ENCODE results near the gene TCF3. TPM values are rescaled to one million over a fixed set of nuclear protein-coding genes. Genes with fewer than 3 reads are reported as not detected.
A peak's percentile ranks its signal among the peaks of the same experiment; 100 is the strongest.

Gene TCF3
- total RNA-seq, 4 donors from 2014 or later, result 23.4 to 299 (median 37.3) TPM

DNA sequence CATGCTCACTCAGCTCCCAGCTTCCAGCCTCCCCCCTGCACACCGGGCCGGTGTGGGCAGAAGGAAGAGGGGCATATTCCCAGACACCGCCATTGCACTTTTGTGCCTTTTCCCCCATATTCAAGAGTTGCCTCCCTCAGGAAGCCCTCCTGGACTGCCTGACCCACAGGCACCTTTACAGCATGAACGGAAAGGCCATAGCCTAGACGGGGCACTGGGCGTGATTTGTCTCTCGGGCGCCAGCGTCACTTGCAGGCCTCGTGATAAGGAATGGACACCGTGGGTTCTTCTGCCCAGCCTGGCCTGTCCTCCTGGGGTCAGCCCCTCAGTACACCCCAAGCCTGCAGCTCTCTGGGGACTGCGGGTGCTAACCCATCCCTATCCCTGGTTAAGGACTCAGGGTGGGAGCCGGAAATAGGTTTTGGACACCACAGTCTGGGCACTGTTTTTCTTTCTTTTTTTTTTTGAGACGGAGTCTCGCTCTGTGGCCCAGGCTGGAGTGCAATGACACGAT lies 46.2 kb downstream of the TCF3 start:
- no peaks in the 10 kb centered on the region for H3K27me3 ChIP-seq
- WGBS, 2 donors, result 14 to 15% methylated on average over 16 of the region's 16 CpGs

DNA sequence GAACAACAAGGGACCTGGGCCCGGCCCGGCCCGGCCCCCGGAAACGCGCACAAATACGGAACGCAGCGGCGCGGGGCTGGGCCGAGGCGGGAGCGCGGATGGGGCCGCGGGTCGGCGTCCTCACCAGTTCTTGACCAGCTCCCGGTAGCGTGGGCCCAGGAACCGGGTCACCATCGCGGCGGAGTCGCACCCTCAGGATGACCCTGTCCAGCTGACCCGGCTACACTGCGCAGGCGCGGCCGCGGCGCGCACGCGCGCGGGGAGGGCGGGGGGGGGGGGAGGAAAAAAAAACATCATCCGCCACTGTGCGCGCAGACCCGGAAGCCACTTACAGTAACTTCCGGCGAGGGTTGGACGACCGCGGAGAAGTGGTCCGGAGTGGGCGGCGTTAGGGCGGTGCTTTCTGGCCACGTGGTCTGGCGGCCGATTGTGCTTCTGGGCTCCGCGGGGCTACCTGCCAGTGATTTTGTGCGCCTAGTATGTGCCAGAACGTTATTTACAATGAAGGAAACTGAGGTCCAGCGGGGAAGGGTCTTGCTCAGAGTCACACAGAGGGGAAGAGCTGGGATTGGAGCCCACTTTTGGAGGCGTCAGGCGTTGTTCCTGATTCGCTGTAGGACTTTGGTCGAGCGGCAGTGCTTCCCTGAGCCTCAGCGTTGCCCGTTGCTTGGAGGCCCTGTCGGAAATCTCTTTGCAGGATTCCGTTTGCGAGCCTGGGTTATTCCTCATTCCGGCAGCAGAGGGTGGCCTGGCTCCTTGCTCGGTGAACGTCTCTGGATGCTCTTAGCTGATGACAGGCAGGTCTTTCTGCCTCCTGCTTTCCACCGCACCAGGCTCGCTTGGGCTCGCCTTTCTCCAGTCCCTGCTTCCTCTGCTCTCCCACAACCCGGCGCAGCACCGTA lies 46.9 kb downstream of the TCF3 start, which contains the start of gene UQCR11:
Gene UQCR11 (minus strand): TSS at position 227 of the 902 bp plus-strand sequence. CDS start 53 bp downstream, at position 174.
- 0 to 1% methylated on average over 36 of the region's 79 CpGs for WGBS, 2 donors
- Histone ChIP-seq H3K9me3 (no peaks in the 10 kb centered on the region), H3K27ac (peak within 1 kb of the TSS; percentile 85 to 95 (median 94)), H3K27me3 (no peaks in the 10 kb centered on the region), H3K4me3 (peak within 1 kb of the TSS; percentile 89 to 100 (median 98)), H3K36me3 (peaks cover 0 to 30% (median 5%) of the 10 kb centered on the region in 3 donors), H3K4me1 (peaks cover 0 to 30% (median 20%) of the 10 kb centered on the region in 4 donors)
- DNase-seq (ENCODE audit: low spot score in 2 of 2), result peak; percentile 92 to 94
- TF ChIP-seq, protein P1, sequence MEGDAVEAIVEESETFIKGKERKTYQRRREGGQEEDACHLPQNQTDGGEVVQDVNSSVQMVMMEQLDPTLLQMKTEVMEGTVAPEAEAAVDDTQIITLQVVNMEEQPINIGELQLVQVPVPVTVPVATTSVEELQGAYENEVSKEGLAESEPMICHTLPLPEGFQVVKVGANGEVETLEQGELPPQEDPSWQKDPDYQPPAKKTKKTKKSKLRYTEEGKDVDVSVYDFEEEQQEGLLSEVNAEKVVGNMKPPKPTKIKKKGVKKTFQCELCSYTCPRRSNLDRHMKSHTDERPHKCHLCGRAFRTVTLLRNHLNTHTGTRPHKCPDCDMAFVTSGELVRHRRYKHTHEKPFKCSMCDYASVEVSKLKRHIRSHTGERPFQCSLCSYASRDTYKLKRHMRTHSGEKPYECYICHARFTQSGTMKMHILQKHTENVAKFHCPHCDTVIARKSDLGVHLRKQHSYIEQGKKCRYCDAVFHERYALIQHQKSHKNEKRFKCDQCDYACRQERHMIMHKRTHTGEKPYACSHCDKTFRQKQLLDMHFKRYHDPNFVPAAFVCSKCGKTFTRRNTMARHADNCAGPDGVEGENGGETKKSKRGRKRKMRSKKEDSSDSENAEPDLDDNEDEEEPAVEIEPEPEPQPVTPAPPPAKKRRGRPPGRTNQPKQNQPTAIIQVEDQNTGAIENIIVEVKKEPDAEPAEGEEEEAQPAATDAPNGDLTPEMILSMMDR (IDR thresholded peaks at IDR 0.05), result peak; percentile 33 to 83 (median 73)
- TF ChIP-seq POLR2A (IDR thresholded peaks at IDR 0.05) (peak in 1 of 2 donors; percentile 59), EP300 (IDR thresholded peaks at IDR 0.05) (peak; percentile 17 to 69)

More for the DNA sequence above, 46.2 kb downstream of the TCF3 start:
- H3K4me3 ChIP-seq, result peak overlapping the region; percentile 89 to 100 (median 98)
- DNase-seq (ENCODE audit: low spot score in 2 of 2), result no peak
- TF ChIP-seq, protein P1 (IDR thresholded peaks at IDR 0.05), result no peak
- no peak for TF ChIP-seq POLR2A (IDR thresholded peaks at IDR 0.05)
- no peak for TF ChIP-seq EP300 (IDR thresholded peaks at IDR 0.05)
- peaks cover 3 to 32% (median 6%) of the 10 kb centered on the region in 3 donors for H3K36me3 ChIP-seq
- no peaks in the 10 kb centered on the region for H3K9me3 ChIP-seq
- peak overlapping the region; percentile 61 to 95 (median 94) for H3K27ac ChIP-seq
- H3K4me1 ChIP-seq, result peaks cover 0 to 30% (median 20%) of the 10 kb centered on the region in 4 donors

DNA sequence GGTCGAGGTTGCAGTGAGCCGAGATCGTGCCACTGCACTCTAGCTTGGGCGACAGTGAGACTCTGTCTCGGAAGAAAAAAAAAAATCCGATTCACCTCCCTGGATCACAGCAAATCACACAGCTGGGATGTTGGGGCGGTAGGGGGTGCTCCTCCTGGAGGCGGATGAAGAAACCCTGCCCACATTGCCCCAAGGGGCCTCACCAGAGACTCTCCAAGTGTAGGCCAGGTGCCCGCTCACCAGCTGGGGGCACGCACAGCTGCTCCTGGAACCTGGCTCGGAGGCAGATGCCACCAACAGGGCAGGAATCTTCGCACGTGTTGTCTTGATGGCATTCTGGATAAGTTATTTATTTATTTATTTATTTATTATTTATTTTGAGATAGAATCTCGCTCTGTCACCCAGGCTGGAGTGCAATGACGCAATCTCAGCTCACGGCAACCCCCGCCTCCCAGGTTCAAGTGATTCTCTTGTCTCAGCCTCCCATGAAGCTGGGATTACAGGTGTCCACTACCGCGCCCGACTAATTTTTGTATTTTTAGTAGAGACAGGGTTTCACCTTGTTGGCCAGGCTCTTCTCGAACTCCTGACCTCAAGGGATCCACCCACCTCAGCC lies 50.2 kb downstream of the TCF3 start:
- Histone ChIP-seq H3K27me3 (no peaks in the 10 kb centered on the region), H3K4me1 (peaks cover 0 to 30% (median 20%) of the 10 kb centered on the region in 4 donors), H3K36me3 (peaks cover 6 to 46% (median 21%) of the 10 kb centered on the region in 3 donors), H3K27ac (no peak overlapping the region), H3K4me3 (no peak overlapping the region), H3K9me3 (no peaks in the 10 kb centered on the region)
- DNase-seq (ENCODE audit: low spot score in 2 of 2), result no peak
- WGBS, 2 donors, result 95% methylated on average over 21 of the region's 21 CpGs
- TF ChIP-seq, protein P1 (IDR thresholded peaks at IDR 0.05), result no peak
- TF ChIP-seq POLR2A (IDR thresholded peaks at IDR 0.05) (no peak), EP300 (IDR thresholded peaks at IDR 0.05) (no peak)

DNA sequence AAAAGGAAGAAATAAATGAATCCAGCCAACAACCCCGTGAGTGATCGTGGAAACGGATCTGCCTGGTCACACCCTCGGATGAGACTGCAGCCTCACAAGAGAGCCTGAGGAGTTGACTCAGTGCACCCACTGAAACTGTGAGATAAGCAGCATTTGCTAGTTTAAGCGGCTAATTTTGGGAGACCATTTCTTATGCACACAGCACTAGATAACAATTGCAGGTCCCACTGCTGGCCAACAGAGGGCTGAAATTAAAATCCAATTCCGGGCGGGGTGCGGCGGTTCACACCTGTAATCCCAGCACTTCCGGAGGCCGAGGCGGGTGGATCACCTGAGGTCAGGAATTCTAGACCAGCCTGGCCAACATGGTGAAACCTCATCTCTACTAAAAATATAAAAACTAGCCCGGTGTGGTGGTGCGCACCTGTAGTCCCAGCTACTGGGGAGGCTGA lies 50.8 kb downstream of the TCF3 start:
- peaks cover 0 to 29% (median 20%) of the 10 kb centered on the region in 4 donors for H3K4me1 ChIP-seq
- 91 to 92% methylated on average over 14 of the region's 14 CpGs for WGBS, 2 donors
- TF ChIP-seq, protein P1 (IDR thresholded peaks at IDR 0.05), result no peak
- no peak for TF ChIP-seq EP300 (IDR thresholded peaks at IDR 0.05)
- no peak for TF ChIP-seq POLR2A (IDR thresholded peaks at IDR 0.05)

More for the DNA sequence above, 50.8 kb downstream of the TCF3 start:
- Histone ChIP-seq H3K27ac (no peak overlapping the region), H3K36me3 (peaks cover 6 to 52% (median 22%) of the 10 kb centered on the region in 3 donors), H3K27me3 (no peaks in the 10 kb centered on the region), H3K4me3 (no peak overlapping the region), H3K9me3 (no peaks in the 10 kb centered on the region)
- DNase-seq (ENCODE audit: low spot score in 2 of 2), result no peak

Data from tibial nerve (tissue), 4 donors.